ENCODE data around the gene CHMP1B.

DNA sequence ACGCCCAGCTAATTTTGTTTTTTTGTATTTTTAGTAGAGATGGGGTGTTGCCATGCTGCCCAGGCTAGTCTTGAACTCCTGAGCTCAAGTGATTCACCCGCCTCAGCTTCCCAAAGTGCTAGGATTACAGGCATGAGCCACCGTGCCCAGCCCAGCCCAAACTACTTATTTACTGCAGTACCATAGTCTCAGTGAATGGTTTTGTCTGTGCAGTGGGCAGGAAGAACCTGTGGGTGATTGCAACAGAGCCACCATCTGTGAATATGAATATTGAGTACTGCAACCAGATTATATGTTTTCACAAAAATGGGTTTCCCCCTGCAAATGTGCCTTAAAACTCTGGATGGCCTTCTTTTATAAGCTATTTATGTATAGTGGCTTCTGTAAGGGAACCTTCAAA, 47.9 kb downstream of the CHMP1B start:
- no peak for TF ChIP-seq EZH2 (IDR thresholded peaks at IDR 0.05; ENCODE audit: borderline replicate concordance, insufficient read depth, low read length, poor library complexity, severe bottlenecking)
- no peak for TF ChIP-seq POLR2AphosphoS5 (IDR thresholded peaks at IDR 0.05)
- TF ChIP-seq, protein P1, sequence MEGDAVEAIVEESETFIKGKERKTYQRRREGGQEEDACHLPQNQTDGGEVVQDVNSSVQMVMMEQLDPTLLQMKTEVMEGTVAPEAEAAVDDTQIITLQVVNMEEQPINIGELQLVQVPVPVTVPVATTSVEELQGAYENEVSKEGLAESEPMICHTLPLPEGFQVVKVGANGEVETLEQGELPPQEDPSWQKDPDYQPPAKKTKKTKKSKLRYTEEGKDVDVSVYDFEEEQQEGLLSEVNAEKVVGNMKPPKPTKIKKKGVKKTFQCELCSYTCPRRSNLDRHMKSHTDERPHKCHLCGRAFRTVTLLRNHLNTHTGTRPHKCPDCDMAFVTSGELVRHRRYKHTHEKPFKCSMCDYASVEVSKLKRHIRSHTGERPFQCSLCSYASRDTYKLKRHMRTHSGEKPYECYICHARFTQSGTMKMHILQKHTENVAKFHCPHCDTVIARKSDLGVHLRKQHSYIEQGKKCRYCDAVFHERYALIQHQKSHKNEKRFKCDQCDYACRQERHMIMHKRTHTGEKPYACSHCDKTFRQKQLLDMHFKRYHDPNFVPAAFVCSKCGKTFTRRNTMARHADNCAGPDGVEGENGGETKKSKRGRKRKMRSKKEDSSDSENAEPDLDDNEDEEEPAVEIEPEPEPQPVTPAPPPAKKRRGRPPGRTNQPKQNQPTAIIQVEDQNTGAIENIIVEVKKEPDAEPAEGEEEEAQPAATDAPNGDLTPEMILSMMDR (IDR thresholded peaks at IDR 0.05; ENCODE audit: poor library complexity, severe bottlenecking) = no peak
- TF ChIP-seq TAF1 (IDR thresholded peaks at IDR 0.05; ENCODE audit: low read depth) = no peak
- TF ChIP-seq EP300 (conservative IDR thresholded peaks at IDR 0.05; ENCODE audit: poor library complexity, severe bottlenecking) = no peak
- TF ChIP-seq SMC3 (conservative IDR thresholded peaks at IDR 0.05; ENCODE audit: poor library complexity) = no peak
